Measurements from ENCODE around the gene GNB1L.

The GNB1L gene

DNA sequence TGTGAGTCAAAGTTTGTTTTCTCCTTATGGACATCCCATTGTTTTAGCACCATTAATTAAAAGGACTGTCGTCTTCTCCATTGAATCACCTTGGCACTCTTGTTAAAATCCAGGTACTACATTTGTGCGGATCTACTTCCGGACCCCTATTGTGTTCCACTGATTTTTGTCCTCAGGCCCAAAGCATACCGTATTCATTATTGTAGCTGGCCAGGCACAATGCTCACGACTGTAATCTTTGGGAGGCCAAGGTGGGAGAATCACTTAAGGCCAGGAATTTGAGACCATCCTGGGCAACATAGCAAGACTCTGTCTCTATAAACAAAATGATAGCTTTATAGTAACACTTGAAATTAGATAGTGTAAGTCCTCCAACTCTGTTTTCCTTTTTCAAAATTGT lies 8.9 kb upstream of the GNB1L start:
- DNase-seq (ENCODE audit: low spot score) = no peak

DNA sequence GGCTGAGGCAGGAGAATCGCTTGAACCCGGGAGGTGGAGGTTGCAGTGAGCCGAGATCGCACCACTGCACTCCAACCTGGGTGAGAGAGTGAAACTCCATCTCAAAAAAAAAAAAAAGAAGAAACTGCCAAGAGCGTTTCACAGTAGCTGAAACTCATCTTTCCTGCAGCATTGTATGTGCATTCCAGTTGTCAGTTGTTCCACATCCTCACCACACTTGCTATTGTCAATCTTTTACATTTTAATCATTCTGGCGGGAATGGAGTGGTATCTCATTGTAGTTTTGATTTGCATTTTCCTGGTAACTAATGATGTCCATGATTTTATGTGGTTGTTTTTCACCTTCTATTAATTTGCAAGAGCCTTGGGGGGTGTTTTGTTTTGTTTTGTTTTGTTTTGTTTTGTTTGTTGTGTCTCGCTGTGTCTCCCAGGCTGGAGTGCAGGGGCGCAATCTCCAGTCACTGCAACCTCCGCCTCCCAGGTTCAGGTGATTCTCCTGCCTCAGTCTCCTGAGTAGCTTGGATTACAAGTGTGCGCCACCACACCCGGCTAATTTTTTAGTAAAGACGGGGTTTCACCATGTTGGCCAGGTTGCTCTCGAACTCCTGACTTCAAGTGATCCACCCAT lies 8.1 kb upstream of the GNB1L start:
- DNase-seq (ENCODE audit: low spot score) = no peak

DNA sequence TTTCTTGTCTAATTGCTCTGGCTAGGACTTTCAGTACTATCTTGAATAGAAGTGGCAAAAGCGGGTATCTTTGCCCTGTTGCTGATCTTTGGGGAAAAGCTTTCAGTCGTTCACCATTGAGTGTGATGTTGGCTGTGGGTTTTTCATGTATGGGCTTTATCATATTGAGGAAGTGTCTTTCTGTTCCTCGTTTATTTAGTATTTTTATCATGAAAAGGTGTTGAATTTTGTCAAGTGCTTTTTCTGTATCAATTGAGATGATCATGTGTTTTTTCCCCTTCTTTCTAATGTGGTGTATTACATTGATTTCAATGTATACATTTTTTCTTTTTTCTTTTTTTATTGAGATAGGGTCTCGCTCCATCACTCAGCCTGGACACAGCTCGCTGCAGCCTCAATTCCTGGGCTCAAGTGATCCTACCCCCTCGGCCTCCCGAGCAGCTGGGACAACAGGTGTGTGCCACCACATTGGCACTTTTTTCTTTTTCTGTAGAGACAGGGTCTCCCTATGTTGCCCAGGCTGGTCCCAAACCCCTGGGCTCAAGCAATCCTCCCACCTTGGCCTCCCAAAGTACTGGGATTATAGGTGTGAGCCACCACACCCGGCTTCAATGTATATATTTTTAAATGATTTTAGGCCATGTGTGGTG lies 5.3 kb upstream of the GNB1L start:
- DNase-seq (ENCODE audit: low spot score) = no peak

DNA sequence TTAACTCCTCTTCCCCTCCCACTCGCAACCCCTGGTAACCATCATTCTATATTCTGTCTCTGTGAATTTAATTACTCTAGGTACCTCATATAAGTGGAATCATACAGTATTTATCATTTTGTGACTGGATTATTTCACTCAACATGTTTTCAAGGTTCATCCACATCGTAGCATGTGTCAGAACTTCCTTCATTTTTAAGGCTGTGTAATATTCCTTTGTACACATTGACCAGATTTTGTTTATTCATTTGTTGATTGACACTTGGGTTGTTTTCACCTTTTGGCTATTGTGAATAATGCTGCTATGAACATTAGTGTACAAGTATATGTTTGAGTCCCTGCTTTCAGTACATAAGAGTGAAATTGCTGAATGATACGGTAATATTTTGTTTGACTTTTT lies 2.7 kb upstream of the GNB1L start:
- no peak for DNase-seq (ENCODE audit: low spot score)

DNA sequence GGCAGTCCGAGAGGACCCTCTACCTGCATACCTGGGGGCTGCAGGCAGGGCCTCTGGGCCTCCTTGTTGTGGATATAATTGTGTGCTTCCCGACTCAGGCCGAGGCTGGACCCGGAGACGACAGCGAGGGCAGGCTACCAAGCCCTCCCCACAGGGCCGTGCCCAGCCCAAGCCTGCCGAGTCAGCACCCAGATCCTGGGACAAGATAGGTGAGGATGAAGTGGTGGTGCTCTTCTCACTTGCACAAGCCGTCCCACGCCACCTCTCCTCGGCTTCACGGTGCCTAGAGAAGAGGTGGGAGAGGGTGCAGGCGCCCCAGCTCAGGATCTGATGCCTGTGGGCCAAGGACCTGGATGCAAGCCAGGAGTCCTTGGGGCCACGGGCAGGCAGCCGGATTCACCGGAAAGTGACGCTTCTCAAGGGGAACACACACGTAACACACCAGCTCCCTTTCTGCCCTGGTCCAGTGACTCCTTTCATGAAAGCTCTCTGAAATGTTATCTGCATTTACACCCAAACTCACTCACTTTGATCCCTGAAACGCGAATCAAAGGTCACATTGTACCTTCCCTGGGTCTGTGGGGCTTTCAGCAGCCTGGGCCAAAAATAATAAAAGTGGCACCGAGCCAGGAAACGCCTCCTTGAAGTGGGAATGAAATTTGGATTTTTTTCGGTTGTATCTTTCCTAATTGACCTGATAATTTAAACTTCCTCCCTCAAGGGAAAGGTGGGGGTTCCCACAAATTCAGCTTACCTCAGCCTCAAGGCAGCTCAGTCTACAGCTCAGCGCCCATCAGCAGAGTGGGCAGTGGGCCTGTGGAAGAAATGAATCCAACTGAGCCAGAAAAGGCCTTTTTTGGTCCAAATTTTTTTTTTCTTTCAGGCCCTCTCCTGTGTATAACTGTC lies 1.1 kb upstream of the GNB1L start:
- peak; percentile 69 for DNase-seq (ENCODE audit: low spot score)

DNA sequence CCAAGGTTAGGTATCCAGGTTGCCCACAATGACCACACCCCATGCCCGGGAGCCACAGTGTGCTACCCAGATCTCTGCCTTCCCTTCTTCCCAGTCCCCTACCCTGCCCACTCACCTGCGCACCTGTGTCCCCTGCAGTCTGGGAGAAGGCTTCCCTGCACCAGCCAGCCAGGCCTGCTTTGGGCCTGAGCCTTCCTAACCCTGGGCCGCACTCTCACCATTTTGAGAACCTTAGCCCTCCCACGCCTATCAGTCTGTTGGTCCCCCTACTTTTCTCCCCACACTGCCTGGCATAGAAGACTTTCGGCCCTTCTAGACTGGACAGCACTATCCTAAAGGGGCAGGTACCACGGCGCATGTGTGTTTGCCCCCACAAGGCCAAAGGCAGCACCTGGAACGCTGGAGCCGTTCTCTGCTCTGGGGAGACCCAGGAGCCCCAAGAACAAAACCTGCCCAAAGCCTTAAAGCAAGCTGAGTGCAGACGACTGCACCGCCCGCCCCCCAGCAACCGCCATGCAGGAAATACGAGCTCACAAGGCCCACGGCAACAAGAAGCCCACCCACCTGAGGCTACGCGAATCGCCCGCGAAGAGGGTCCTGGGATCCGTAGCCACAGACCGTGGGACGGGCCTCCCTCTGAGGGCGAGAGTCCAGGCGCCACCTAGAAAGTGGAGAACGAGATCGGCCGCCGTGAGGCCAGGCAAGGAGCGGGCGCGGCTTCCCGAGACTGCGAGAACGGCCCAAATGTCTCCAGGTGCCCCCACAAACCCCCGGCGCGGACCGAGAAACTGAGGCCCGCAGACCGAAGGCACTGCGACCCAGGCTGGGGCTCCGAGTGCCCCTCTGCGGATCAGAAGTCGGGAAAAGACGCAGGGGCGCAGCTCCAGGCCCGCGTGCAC lies 546 bp downstream of the GNB1L start:
- DNase-seq (ENCODE audit: low spot score) = no peak

DNA sequence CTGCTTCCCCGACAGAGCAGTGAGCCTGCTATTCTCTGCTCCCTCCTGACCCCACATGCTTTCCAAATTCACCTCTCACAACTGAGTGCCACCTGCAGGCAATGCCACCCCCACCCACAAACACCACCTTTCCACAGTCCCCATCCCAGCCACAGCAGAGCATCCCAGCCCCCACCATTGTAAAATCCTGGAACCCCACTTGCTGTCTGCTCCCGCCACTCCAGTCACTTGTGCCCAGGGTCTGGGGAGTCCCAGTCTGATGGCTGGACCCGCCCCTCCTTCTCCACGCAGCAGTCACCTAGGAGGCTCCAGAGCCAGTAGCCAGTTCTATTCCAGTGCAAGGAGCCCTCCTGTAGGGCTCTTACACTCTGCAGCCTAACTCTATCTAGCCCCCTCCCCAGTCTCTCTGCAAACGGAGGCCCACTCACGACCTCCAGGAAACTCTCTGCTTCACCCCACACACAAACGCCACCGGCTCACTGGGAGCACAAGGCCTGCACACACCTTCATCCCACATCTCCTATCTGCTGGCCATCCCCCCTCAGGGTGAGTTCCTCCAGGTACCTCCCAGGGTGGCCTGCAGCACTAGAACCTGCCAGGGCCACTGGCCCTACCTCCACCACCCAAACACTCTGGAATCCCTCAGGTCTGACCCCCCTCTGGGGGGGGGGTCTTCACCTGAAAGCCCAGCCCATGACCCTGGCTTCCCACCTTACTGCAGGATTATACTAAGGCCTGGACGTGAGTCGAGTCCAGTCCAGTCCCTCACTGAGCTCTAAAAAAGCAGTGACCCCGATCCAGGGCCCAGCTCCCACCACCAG lies 1.4 kb downstream of the GNB1L start:
- no peak for DNase-seq (ENCODE audit: low spot score)

DNA sequence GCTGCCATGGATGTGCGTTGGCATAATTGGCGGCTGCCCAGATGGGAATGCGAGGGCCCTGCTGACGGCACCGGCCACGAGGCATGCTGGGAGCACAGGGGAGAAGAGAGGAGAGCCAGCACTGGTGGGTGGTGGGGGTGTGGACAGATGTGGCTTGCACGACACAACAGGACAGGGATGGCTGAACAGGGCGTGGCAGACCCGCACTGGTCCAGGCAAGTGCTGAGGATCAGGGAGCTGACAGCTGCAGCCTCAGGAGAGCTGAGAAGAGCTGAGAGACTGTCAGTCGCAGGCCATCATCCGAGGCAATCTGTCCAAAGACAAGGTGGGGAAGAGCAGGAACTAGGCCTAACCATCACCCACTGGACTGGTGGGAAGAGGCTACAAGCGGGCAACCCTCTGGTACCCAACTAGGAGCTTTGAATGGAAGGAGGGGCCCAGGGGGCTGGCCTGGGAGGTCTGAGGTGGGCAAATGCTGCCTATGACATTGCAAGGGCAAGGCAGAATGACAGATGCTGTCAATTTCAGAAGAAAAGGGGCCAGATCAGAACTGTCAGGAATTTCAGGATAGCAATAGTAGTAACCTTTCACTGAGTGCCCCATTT lies 2.4 kb downstream of the GNB1L start:
- no peak for DNase-seq (ENCODE audit: low spot score)

DNA sequence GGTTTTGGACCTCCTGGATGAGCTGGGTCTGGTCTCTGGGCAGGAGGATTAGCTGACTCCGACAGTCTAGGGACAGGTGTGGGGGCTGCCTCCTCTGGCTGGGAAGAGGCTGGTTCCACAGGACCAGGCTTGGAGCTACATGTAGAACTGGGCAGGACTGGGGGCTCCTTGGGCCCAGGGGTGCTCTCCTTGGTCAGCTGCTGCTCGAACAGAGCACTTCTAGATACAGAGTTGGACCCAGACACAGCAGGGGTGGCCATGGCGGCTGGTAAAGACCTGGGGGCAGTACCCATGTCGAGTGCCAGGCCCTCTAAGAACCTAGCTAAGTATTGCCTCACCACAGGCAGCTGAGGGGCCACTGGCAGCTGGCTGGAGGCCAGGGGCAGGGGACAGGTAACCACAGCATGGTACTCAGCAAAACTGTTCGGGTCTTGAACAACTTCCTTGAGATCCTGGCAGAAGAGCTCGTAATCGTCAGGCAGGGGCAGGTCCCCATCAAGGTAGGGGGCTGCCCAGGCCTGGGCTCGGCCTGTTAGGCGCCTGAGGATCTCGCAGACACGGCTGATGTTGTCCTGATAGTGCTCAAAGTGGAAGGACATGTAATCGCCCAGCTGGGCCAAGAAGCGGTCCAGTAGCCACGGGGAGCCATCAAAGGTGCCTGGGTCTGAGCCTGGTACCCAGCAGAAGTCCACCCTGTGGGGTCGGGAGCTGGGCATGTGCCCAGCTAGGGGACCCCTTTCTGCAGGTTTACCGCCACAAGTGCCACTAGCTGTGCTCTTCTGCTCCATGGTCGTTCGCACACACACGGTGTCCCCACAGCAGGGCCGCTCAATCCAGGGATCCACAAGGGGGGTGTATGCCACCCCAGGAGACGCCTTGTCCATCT lies 3.1 kb downstream of the GNB1L start:
- DNase-seq (ENCODE audit: low spot score) = no peak

DNA sequence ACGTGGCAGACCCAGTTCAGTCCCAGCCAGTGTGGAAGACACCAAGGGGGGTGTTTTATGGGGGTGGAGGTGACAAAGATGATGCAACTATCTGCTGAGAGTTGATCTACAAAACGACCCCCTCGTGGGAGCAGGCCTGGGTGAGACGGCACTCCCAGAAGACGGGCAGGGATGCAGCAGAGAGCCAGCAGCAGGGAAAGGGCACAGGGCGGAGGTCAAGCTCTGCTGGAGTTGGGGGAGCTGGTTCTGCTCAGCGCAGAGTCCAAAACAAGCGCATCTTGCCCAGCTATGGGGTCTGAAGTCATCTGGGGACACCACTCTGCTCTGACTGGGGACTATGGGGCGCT lies 3.9 kb downstream of the GNB1L start:
- no peak for DNase-seq (ENCODE audit: low spot score)

DNA sequence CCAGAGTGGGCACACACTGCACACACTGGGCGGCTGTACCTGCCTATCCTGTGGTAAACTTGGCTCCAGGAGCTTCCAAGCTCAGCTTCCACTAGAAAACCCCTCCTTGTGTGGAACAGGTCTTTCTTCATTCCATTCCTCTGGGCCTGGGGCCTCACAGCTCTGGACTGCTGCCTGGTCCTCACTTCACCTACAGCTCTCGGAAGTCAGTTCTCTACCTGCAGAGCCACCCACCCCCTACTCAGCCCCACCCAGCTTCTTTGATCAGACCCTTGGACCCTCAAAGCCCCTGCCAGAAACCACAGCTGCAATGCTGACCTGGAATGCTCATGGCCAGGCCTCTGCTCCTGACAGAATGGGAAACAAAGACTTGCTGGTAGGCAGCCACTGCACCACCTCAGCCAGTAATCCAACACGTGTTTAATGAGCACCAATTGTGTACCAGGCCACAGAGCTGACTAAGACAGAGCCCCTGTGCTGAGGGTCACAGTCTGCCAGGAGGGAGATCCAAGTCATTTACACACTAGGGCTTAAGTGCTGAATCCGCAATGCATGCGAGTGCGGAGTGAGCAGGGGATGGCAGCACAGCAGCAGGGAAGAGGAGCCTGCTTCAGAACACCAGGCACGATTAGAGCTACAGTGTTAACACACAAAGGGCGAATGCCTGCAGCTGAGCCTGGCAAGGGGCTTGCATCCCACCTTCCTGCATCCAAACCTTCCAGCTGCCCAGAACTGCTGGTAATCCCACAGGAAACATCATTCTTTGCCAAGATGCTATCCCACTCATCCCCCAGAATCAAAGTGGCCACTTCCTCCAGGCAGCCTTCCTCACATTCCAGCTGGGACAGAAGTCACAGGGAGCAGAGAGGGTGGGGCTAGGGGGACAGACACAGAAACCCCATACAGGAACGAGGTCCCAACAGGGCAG lies 4.6 kb downstream of the GNB1L start:
- no peak for DNase-seq (ENCODE audit: low spot score)

DNA sequence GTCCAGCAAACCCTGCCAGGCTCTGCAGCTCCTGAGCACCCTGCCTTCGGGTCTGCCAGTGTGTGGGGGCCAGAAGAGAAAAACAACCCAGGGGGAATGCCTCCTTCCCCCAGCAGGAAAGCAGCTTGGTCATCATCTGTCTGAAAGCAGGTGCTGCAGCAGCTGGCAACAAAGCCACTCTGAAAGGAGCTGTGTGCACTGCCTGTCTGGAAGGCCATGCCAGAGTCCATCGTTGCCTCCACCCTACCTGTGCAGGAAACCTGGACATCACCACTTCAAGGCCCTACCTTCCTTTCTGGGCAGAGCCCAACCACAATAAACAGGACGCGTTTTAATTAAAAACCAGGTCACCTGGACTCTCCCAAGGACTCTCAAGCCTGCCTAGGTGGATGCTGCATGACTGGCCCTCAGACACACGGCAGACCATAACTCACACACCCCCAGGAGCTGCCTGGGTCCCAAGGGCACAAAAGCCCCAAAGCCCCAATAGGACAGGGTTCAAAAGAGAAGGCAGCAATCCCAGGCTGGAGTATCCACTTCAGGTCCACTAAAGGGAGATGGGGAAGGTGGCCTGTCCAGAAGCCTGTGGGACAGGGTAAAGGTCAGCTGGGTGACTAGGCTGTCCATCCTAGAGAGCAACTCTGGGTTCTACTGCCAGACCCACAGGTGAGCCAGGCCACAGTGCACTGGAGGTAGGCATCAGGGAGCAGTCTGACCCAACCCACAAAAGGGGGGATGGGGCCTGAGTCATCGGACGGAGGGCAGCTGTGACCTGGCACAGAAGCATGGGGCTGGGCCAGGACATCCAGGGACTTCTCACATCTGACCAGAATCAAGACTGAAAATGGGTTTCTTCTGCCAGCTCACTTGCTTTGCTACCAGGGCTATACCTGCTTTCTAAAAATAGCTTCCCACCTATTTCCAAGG lies 6.1 kb downstream of the GNB1L start:
- no peak for DNase-seq (ENCODE audit: low spot score)

DNA sequence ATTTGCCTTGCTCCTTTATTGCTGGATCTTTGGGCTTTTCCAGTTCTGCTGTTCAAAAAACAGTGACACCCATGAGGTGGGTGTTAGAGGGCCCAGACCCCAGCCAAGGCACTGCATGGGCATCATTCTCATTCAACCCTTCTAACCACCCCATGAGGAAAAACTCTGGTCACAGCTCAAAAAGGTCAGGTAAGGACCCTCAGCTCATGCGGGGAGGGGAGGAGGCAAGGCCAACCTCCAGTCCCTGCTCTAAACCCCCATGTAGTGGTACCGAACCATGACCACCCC lies 7.4 kb downstream of the GNB1L start:
- DNase-seq (ENCODE audit: low spot score) = no peak

DNA sequence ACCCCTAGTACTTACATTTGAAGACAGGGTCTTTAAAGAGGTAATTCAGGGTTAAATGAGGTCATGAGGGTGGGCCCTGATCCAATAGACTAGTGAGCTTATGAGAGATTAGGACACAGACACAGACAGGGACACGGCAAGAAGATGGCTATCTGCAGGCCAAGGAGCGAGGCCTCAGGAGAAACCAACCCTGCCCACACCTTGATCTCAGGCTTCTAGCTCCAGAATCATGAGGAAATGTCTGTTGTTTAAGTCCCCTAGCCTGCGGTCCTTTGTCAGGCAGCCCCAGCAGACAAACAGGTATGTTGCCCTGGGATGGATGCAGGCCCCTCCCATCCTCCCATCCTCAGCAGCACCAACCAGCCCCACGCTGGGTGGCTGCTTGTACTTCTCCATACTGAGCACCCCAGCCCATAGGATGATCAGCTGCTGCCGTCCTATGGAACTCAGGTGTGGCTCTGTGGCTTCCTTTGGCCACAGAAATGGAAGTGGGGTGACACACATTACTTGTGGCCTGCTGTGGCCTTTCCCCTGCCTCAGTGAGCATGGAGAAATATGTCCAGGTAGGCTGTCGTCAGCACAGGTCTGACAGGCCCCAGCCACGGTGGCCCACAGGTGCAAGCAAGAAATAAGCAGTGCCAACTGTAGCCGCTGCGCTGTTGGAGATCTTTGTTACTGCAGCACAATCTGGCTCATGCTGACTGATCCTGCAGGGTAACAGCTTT lies 7.9 kb downstream of the GNB1L start:
- no peak for DNase-seq (ENCODE audit: low spot score)

DNA sequence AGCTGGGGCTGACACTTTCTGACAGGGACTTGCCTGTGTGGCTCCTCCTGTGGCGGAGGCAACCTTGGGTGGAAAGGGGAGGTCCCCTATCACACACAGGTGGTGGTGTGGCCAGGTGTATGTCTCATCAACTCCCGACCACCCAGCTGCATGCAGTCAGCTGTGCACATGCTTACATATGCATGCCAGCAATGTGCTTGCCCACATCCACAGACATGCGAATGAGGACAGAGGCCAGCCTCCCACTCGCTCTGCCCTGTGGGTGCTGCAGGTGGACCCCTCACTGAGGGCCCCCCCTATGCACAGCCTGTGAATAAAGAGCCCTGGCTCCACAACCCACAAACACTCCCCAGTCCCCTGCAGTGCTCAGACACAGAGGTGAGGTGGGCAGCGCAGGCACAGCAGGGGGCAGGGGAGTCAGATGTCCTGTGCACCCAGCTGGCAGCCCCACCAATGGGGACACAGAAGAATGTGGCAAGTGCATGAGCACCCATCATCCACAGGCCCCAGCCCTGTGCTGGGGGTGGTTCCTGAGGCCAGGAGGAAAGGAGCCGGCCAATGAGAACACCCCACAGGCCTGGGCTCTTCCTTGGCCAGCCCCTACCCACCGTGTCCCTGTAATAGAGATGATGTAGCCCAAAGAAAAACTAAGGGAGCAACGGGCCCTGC lies 9.5 kb downstream of the GNB1L start:
- DNase-seq (ENCODE audit: low spot score) = no peak

DNA sequence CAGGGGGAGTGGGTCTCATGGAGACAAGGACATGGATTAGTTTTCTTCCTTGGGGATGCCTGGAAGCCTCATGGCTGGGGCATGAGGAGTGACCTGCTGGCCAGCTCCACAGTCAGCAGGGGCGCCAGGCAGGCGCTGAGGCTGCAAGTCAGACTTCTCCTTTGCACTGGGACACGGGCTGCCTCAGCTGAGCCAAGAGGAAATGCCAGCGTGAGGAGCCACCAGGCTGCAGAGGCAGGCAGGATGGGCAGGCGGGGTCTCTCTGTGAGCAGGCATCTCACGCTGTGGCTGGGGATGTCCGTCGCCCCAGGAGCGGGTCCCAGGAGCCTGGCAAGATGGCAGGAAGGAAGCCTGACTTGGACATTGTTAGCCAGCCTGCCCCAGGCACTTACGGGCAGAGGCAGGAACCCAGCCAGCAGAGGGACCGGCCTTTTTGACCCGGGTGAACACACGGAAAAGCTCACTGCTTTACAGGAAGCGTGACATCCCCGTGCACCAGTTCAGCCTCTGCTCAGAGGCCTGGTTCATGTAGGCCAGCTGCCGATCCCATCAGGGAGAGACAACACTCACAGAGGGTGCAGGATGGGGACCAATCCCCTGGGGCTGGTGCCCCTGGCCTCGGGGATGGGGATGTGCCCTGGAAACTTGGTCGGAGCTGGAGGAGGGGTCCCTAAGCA lies 10.2 kb downstream of the GNB1L start:
- no peak for DNase-seq (ENCODE audit: low spot score)

Data from HuH-7.5 (cell line).